H9 (cell line): ENCODE results near the gene MACROD1. TPM values are rescaled to one million over a fixed set of nuclear protein-coding genes. Genes with fewer than 3 reads are reported as not detected.

ENCODE experiments used
- DNase-seq: peaks from one replicate; pipeline ENCODE4 v3.0.0-alpha.2; 2017
- H2AFZ ChIP-seq: one replicate; pipeline ENCODE4 v1.6.1; 2013; ENCODE audit warnings: mild to moderate bottlenecking, low read length, control low read depth, moderate library complexity
- H2AK5ac ChIP-seq: 2 replicates; pipeline ENCODE4 v1.6.1; 2013; ENCODE audit warnings: low read length, control low read depth, mixed read lengths; ENCODE audit not compliant: insufficient read length
- H2BK120ac ChIP-seq: one replicate; pipeline ENCODE4 v1.6.1; 2013; ENCODE audit warnings: low read depth, mild to moderate bottlenecking, low read length, control low read depth, inconsistent platforms; ENCODE audit not compliant: poor library complexity, severe bottlenecking
- H2BK12ac ChIP-seq: 2 replicates; pipeline ENCODE4 v1.6.1; 2013; ENCODE audit warnings: low read length, control low read depth, mixed read lengths, low read depth; ENCODE audit not compliant: insufficient read length
- H2BK15ac ChIP-seq: 2 replicates; pipeline ENCODE4 v1.6.1; 2013; ENCODE audit warnings: low read depth, low read length, control low read depth
- H2BK20ac ChIP-seq: one replicate; pipeline ENCODE4 v1.6.1; 2013; ENCODE audit warnings: low read depth, mild to moderate bottlenecking, low read length, control low read depth, inconsistent platforms; ENCODE audit not compliant: poor library complexity, severe bottlenecking
- H2BK5ac ChIP-seq: 2 replicates; pipeline ENCODE4 v1.6.1; 2013; ENCODE audit warnings: low read length, control low read depth, mixed read lengths; ENCODE audit not compliant: insufficient read length
- H3K14ac ChIP-seq: 2 replicates; pipeline ENCODE4 v1.6.1; 2013; ENCODE audit warnings: low read length, control low read depth; ENCODE audit not compliant: insufficient read depth
- H3K18ac ChIP-seq: 2 replicates; pipeline ENCODE4 v1.6.1; 2013; ENCODE audit warnings: low read depth, mild to moderate bottlenecking, mixed read lengths, low read length, control low read depth; ENCODE audit not compliant: insufficient read length
- H3K23ac ChIP-seq: 2 replicates; pipeline ENCODE4 v1.6.1; 2013; ENCODE audit warnings: low read length, control low read depth, mixed read lengths, low read depth; ENCODE audit not compliant: insufficient read length
- H3K23me2 ChIP-seq: 2 replicates; pipeline ENCODE4 v1.6.1; 2013; ENCODE audit warnings: low read depth, mild to moderate bottlenecking, mixed read lengths, low read length, control low read depth; ENCODE audit not compliant: insufficient read length, poor library complexity, severe bottlenecking
- H3K27ac ChIP-seq: 2 replicates; pipeline ENCODE4 v1.5.1; 2013; ENCODE audit warnings: low read length, control low read depth, mixed read lengths, low read depth; ENCODE audit not compliant: insufficient read length
- H3K27me3 ChIP-seq: 2 replicates; pipeline ENCODE4 v1.6.1; 2013; ENCODE audit warnings: low read length, control low read depth, inconsistent platforms; ENCODE audit not compliant: insufficient read depth
- H3K4ac ChIP-seq: 2 replicates; pipeline ENCODE4 v1.6.1; 2013; ENCODE audit warnings: low read depth, mild to moderate bottlenecking, control low read depth, inconsistent platforms, low read length, moderate library complexity
- H3K4me1 ChIP-seq: 2 replicates; pipeline ENCODE4 v1.6.1; 2013; ENCODE audit warnings: low read length, control low read depth, inconsistent platforms; ENCODE audit not compliant: insufficient read depth
- H3K4me2 ChIP-seq: 2 replicates; pipeline ENCODE4 v1.6.1; 2013; ENCODE audit warnings: low read length, control low read depth, mixed read lengths; ENCODE audit not compliant: insufficient read length, insufficient read depth
- H3K56ac ChIP-seq: 2 replicates; pipeline ENCODE4 v1.6.1; 2013; ENCODE audit warnings: low read depth, mild to moderate bottlenecking, mixed read lengths, low read length, control low read depth; ENCODE audit not compliant: insufficient read length
- H3K79me1 ChIP-seq: 2 replicates; pipeline ENCODE4 v1.6.1; 2013; ENCODE audit warnings: low read depth, mild to moderate bottlenecking, moderate library complexity, low read length, control low read depth, inconsistent platforms; ENCODE audit not compliant: insufficient read depth, poor library complexity, severe bottlenecking
- H3K79me2 ChIP-seq: 2 replicates; pipeline ENCODE4 v1.6.1; 2013; ENCODE audit warnings: low read length, control low read depth, inconsistent platforms; ENCODE audit not compliant: insufficient read depth
- H3K9ac ChIP-seq: 2 replicates; pipeline ENCODE4 v1.6.1; 2013; ENCODE audit warnings: low read length, control low read depth, mixed read lengths; ENCODE audit not compliant: insufficient read length; ENCODE audit errors: extremely low read depth
- H3K9me3 ChIP-seq: one replicate; pipeline ENCODE4 v1.6.1; 2013; ENCODE audit warnings: low read depth, low read length, inconsistent platforms; ENCODE audit not compliant: control insufficient read depth
- H3T11ph ChIP-seq: one replicate; pipeline ENCODE4 v1.6.1; 2013; ENCODE audit warnings: mild to moderate bottlenecking, low read length, control low read depth, inconsistent platforms
- H4K20me1 ChIP-seq: one replicate; pipeline ENCODE4 v1.6.1; 2013; ENCODE audit not compliant: control insufficient read depth, insufficient read length, insufficient read depth
- H4K5ac ChIP-seq: 2 replicates; pipeline ENCODE4 v1.6.1; 2013; ENCODE audit warnings: low read depth, mild to moderate bottlenecking, mixed read lengths, low read length, control low read depth; ENCODE audit not compliant: insufficient read length
- H4K8ac ChIP-seq: replicated peaks from 2 replicates; pipeline ENCODE4 v1.6.1; 2013; ENCODE audit warnings: low read length, control low read depth, mixed read lengths, low read depth; ENCODE audit not compliant: insufficient read length
- H4K91ac ChIP-seq: 2 replicates; pipeline ENCODE4 v1.6.1; 2013; ENCODE audit warnings: low read depth, mild to moderate bottlenecking, moderate library complexity, mixed read lengths, low read length, control low read depth; ENCODE audit not compliant: insufficient read length
- H3K27ac Mint-ChIP-seq, 3 experiments: 2 replicates in 2 of 3; 3 replicates in 1 of 3; pipeline ENCODE4 v1.8.0; 2020 to 2021; ENCODE audit warnings: mixed read lengths in 3 of 3, mild to moderate bottlenecking in 1 of 3, moderate library complexity in 1 of 3
- H3K27me3 Mint-ChIP-seq: 2 replicates; pipeline ENCODE4 v1.8.0; 2021; ENCODE audit warnings: low read depth, mild to moderate bottlenecking, moderate library complexity, mixed read lengths
- H3K36me3 Mint-ChIP-seq, 3 experiments: 2 replicates in 2 of 3; 3 replicates in 1 of 3; pipeline ENCODE4 v1.8.0; 2020 to 2021; ENCODE audit warnings: low read depth in 3 of 3, mixed read lengths in 3 of 3; ENCODE audit not compliant: insufficient read depth in 1 of 3
- H3K4me1 Mint-ChIP-seq, 2 experiments: 2 replicates each; pipeline ENCODE4 v1.8.0; 2020; ENCODE audit warnings: mixed read lengths in 2 of 2
- H3K4me3 Mint-ChIP-seq, 2 experiments: 2 replicates in 1 of 2; 3 replicates in 1 of 2; pipeline ENCODE4 v1.8.0; 2020 to 2021; ENCODE audit warnings: mild to moderate bottlenecking in 2 of 2, mixed read lengths in 2 of 2, moderate library complexity in 1 of 2
- H3K9me3 Mint-ChIP-seq, 2 experiments: 2 replicates in 1 of 2; 3 replicates in 1 of 2; pipeline ENCODE4 v1.8.0; 2020; ENCODE audit warnings: mild to moderate bottlenecking in 2 of 2, mixed read lengths in 2 of 2, moderate library complexity in 1 of 2
- WGBS: extraction: QIAGEN DNeasy Blood & Tissue Kit; methylation state at CpG from one replicate; pipeline ENCODE4 v1.1.7; 2013; ENCODE audit warnings: missing lambda C conversion rate, low lambda C conversion rate, mixed read lengths; ENCODE audit not compliant: insufficient read length; ENCODE audit errors: extremely low coverage; 5-methylcytosine and 5-hydroxymethylcytosine counted together
- total RNA-seq: library from RNA; stranded (reverse); gene quantifications from 2 replicates; pipeline ENCODE4 v1.2.1, GENCODE V29; 2021
- TF ChIP-seq, protein P1 (sequence below): fragments of 200-600 bp; sonication (generic); conservative IDR thresholded peaks from 3 replicates; pipeline ENCODE4 v1.8.0; 2021; ENCODE audit warnings: antibody characterized with exemption, mild to moderate bottlenecking

MACROD1 gene
- total RNA-seq, 1 experiment from 2014 or later, result 21.2 TPM

DNA sequence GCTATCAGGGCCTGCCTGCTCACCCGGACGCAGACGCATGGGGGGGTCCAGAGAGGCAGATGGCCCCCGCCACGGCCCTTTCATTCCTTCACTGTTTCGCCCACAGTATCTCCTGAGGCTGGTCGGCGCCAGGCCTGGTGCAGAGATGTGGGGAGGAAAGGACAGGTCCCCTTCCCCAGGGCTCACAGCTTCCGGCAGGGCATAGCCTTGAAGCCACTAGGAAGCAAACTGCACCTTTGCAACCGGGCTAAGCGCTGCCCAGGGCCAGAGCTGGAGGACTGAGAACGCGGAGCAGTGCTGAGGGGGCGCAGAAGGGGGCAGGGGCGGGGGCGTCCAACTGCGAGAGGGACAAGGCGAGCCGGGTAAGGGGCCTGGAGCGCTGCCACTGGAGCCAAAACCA, 150.4 kb downstream of the MACROD1 start:
- Histone ChIP-seq H3K27me3 (peaks cover 11% of the 10 kb centered on the region; the same call in 1 of the 2 replicates), H3T11ph (no peak overlapping the region), H3K9me3 (no peaks in the 10 kb centered on the region), H2BK120ac (no peak overlapping the region), H3K27ac (no peak overlapping the region), H3K4ac (no peak overlapping the region), H4K8ac (no peak overlapping the region), H3K23ac (no peak overlapping the region), H4K5ac (no peak overlapping the region), H3K14ac (no peak overlapping the region), H3K79me2 (no peaks in the 10 kb centered on the region), H3K56ac (no peak overlapping the region), H3K4me1 (no peaks in the 10 kb centered on the region), H2AK5ac (no peak overlapping the region), H2BK15ac (no peak overlapping the region), H4K20me1 (no peaks in the 10 kb centered on the region), H2BK12ac (no peak overlapping the region), H2BK20ac (no peak overlapping the region), H2AFZ (no peak overlapping the region), H4K91ac (no peak overlapping the region), H3K23me2 (no peaks in the 10 kb centered on the region), H3K9ac (no peak overlapping the region), H3K4me2 (no peak overlapping the region), H3K79me1 (no peaks in the 10 kb centered on the region), H3K18ac (no peak overlapping the region), H2BK5ac (no peak overlapping the region)
- Mint-ChIP-seq H3K4me1 (peaks cover 8 to 11% of the 10 kb centered on the region in 2 experiments), H3K27me3 (peaks cover 67% of the 10 kb centered on the region), H3K36me3 (peaks cover under 1 to 5% (median 4%) of the 10 kb centered on the region in 3 experiments; a peak in 3 of 7 replicates), H3K4me3 (no peak overlapping the region), H3K27ac (no peak overlapping the region), H3K9me3 (peaks cover 4 to 5% of the 10 kb centered on the region in 2 experiments; a peak in 3 of 5 replicates)
- no peak for DNase-seq
- no CpG with 5 or more reads among the region's 20 CpGs for WGBS
- TF ChIP-seq, protein P1, sequence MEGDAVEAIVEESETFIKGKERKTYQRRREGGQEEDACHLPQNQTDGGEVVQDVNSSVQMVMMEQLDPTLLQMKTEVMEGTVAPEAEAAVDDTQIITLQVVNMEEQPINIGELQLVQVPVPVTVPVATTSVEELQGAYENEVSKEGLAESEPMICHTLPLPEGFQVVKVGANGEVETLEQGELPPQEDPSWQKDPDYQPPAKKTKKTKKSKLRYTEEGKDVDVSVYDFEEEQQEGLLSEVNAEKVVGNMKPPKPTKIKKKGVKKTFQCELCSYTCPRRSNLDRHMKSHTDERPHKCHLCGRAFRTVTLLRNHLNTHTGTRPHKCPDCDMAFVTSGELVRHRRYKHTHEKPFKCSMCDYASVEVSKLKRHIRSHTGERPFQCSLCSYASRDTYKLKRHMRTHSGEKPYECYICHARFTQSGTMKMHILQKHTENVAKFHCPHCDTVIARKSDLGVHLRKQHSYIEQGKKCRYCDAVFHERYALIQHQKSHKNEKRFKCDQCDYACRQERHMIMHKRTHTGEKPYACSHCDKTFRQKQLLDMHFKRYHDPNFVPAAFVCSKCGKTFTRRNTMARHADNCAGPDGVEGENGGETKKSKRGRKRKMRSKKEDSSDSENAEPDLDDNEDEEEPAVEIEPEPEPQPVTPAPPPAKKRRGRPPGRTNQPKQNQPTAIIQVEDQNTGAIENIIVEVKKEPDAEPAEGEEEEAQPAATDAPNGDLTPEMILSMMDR, result no peak
